Endothelial cell of umbilical vein (primary cell): ENCODE data around the gene NFATC2. TPM values are rescaled to one million over a fixed set of nuclear protein-coding genes. Genes with fewer than 3 reads are reported as not detected.

Experiments used
- BruUV-seq: library from RNA; stranded (reverse); fragments of 400-500 nt; replicated peaks from 2 replicates; lab custom pipeline; 2021; lab: Mats Ljungman, UMichigan
- CTCF ChIA-PET: fragments of 300-600, 350-600 bp; sonication (Branson Sonifier 250); formaldehyde crosslinking; loops from one replicate; lab custom pipeline; 2021; ENCODE audit warnings: antibody characterized with exemption, inconsistent platforms; lab: Charles Lee
- POLR2A ChIA-PET: fragments of 300-600, 350-600 bp; sonication (Branson Sonifier 250); formaldehyde crosslinking; loops from one replicate; lab custom pipeline; 2021; ENCODE audit warnings: antibody characterized with exemption, inconsistent platforms; lab: Charles Lee
- DNase-seq: peaks from one replicate; pipeline ENCODE4 v3.0.0-alpha.2; 2011; ENCODE audit warnings: low read depth, low spot score
- FAIRE-seq: peaks from 2 replicates; lab custom pipeline; 2011; peaks lifted over from hg19 to GRCh38; lab: Jason Lieb, UNC
- H2AFZ ChIP-seq: 2 replicates; pipeline ENCODE4 v1.6.0; 2012; ENCODE audit warnings: low read depth, low read length, control low read depth, inconsistent platforms
- H3K27ac ChIP-seq: 2 replicates; pipeline ENCODE4 v1.5.1; 2011; ENCODE audit warnings: low read depth, mild to moderate bottlenecking, control low read depth, low read length, moderate library complexity; ENCODE audit not compliant: insufficient read depth
- H3K27me3 ChIP-seq, 2 experiments: 2 replicates each; pipeline versions ENCODE4 v1.6.0 to v1.6.1; 2011; ENCODE audit warnings: low read length in 2 of 2, mixed read lengths in 1 of 2; ENCODE audit not compliant: control insufficient read depth in 2 of 2, insufficient read depth in 2 of 2
- H3K36me3 ChIP-seq, 2 experiments: 2 replicates in 1 of 2; 3 replicates in 1 of 2; pipeline ENCODE4 v1.5.1; 2011; ENCODE audit warnings: low read length in 2 of 2, mild to moderate bottlenecking in 1 of 2, moderate library complexity in 1 of 2; ENCODE audit not compliant: control insufficient read depth in 2 of 2, insufficient read depth in 2 of 2; ENCODE audit errors: extremely low read depth in 1 of 2
- H3K4me1 ChIP-seq: 3 replicates; pipeline ENCODE4 v1.5.1; 2011; ENCODE audit warnings: mild to moderate bottlenecking, low read length; ENCODE audit not compliant: control insufficient read depth, insufficient read depth; ENCODE audit errors: extremely low read depth
- H3K4me2 ChIP-seq: 2 replicates; pipeline ENCODE4 v1.6.1; 2011; ENCODE audit warnings: low read length, control low read depth, mixed read lengths; ENCODE audit not compliant: insufficient read depth
- H3K4me3 ChIP-seq, 3 experiments: fragments of 200-600 bp in 1 of 3; sonication (generic), shearing (Covaris generic) in 1 of 3; replicated peaks in 1 of 3; 2 replicates each; pipeline ENCODE4 v1.5.1; 2011 to 2016; ENCODE audit warnings: control low read depth in 3 of 3, low read length in 3 of 3, mild to moderate bottlenecking in 2 of 3, inconsistent platforms in 1 of 3, low read depth in 1 of 3, moderate library complexity in 1 of 3; ENCODE audit not compliant: insufficient read depth in 1 of 3
- H3K79me2 ChIP-seq: 2 replicates; pipeline ENCODE4 v1.6.0; 2012; ENCODE audit warnings: low read length, inconsistent platforms; ENCODE audit not compliant: control insufficient read depth, insufficient read depth
- H3K9ac ChIP-seq: replicated peaks from 2 replicates; pipeline ENCODE3; 2011; ENCODE audit warnings: low read length, control low read depth; ENCODE audit not compliant: insufficient read depth; ENCODE audit errors: extremely low read depth
- H3K9me1 ChIP-seq: replicated peaks from 3 replicates; pipeline ENCODE4 v1.6.0; 2011; ENCODE audit warnings: mild to moderate bottlenecking, low read length; ENCODE audit not compliant: control insufficient read depth, insufficient read depth; ENCODE audit errors: extremely low read depth
- H3K9me3 ChIP-seq: replicated peaks from 2 replicates; pipeline ENCODE4 v1.5.1; 2012; ENCODE audit warnings: low read length, inconsistent platforms; ENCODE audit not compliant: control insufficient read depth, insufficient read depth
- H4K20me1 ChIP-seq: replicated peaks from 2 replicates; pipeline ENCODE3; 2011; ENCODE audit warnings: mild to moderate bottlenecking, low read length; ENCODE audit not compliant: control insufficient read depth, insufficient read depth; ENCODE audit errors: extremely low read depth
- EZH2 ChIP-seq: IDR thresholded peaks from 2 replicates; pipeline ENCODE4 v1.6.1; 2012; ENCODE audit warnings: borderline replicate concordance, low read depth, mild to moderate bottlenecking, moderate library complexity, low read length, inconsistent platforms; ENCODE audit not compliant: severe bottlenecking
- FOS ChIP-seq: IDR thresholded peaks from 2 replicates; pipeline ENCODE4 v1.6.1; 2011; ENCODE audit warnings: mild to moderate bottlenecking, low read length, moderate library complexity, borderline replicate concordance; ENCODE audit not compliant: insufficient read depth
- GATA2 ChIP-seq: IDR thresholded peaks from 2 replicates; pipeline ENCODE4 v1.7.0; 2011; ENCODE audit warnings: low read depth, mild to moderate bottlenecking, moderate library complexity, mixed read lengths, low read length; ENCODE audit not compliant: insufficient read length, insufficient read depth
- JUN ChIP-seq: IDR thresholded peaks from 2 replicates; pipeline ENCODE4 v1.6.1; 2011; ENCODE audit warnings: borderline replicate concordance, low read depth; ENCODE audit not compliant: insufficient read length, insufficient read depth
- MYC ChIP-seq: IDR thresholded peaks from one replicate; pipeline ENCODE4 v1.6.1; 2011; ENCODE audit warnings: mild to moderate bottlenecking, low read depth, low read length
- POLR2A ChIP-seq: IDR thresholded peaks from 2 replicates; pipeline ENCODE4 v1.6.1; 2012; ENCODE audit warnings: low read depth, mild to moderate bottlenecking, control low read depth, low read length
- POLR2AphosphoS5 ChIP-seq: IDR thresholded peaks from 2 replicates; pipeline ENCODE4 v1.6.1; 2012; ENCODE audit warnings: low read depth, mild to moderate bottlenecking, control low read depth, low read length, moderate library complexity; ENCODE audit not compliant: insufficient read depth
- dilution Hi-C: fragments of 300-500 bp; cut with MboI; formaldehyde crosslinking; loops from one replicate; pipeline ENCODE4 v1.15.0; 2019; ENCODE audit warnings: low sequenced_read_pairs; ENCODE audit not compliant: extremely low pct_ligation_motif_present
- intact Hi-C: fragments of 100-400 bp; cut with micrococcal nuclease; formaldehyde crosslinking; loops from one replicate; pipeline ENCODE4 v1.10.0; 2022
- polyA plus RNA-seq, 4 experiments: library from polyadenylated mRNA; depleted of rRNA in 3 of 4; stranded (reverse) in 3 of 4; unstranded in 1 of 4; fragments of >200 nt; gene quantifications; 2 replicates each; pipeline versions ENCODE4 v1.2.1 to v1.2.3, GENCODE V29; 2011 to 2012; ENCODE audit warnings: missing spikeins in 1 of 4
- total RNA-seq: library from RNA; stranded (reverse); gene quantifications from 2 replicates; pipeline ENCODE4 v1.2.3, GENCODE V29; 2021
- TF ChIP-seq, protein P1 (sequence below), 2 donors: IDR thresholded peaks; 1 replicate in 1 of 2; 2 replicates in 1 of 2; pipeline ENCODE4 v1.5.1; 2011; ENCODE audit warnings: low read length in 2 of 2, mild to moderate bottlenecking in 2 of 2, moderate library complexity in 2 of 2, control low read depth in 1 of 2, inconsistent platforms in 1 of 2, low read depth in 1 of 2; ENCODE audit not compliant: insufficient read depth in 1 of 2; ENCODE audit errors: extremely low read depth in 1 of 2
- TF ChIP-seq, protein P2 (sequence below): IDR thresholded peaks from 2 replicates; pipeline ENCODE4 v1.6.1; 2011; ENCODE audit not compliant: insufficient read depth, insufficient read length

Gene NFATC2
- total and polyA plus RNA-seq, 2 donors (not counting 3 experiments of a cell fraction or from before 2014, with no cell fraction given) = 3.1 to 13.0 TPM

DNA sequence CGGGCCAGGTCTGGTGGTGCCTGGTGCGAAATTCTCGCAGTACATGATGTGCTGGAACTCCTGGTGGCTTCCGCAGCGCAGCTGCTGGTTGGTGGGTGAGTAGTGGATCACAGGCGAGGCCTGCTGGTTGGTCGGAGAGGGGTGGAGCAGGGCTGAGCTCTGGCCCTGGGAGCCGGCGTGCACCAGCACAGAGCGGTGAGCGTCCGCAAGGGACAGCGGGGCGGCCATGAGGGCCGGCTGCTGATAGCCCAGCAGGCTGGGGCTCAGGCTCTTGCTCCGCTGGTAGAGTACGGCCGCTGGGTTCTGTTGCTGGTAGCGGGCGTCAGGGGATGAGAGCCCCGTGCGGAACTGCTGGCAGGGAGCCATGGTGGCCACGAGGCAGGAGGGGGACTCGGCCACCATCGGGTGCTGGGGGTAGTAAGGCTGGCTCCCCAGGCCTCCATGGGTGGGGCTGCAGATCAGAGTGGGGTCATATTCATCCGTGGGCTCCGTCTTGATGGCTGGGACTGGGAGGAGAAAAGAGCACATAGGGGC is 110.2 kb downstream of the NFATC2 start:
- Histone ChIP-seq H4K20me1 (no peaks in the 10 kb centered on the region), H3K27ac (no peak overlapping the region), H2AFZ (no peak overlapping the region), H3K27me3 (no peaks in the 10 kb centered on the region), H3K4me3 (no peak overlapping the region), H3K9ac (no peak overlapping the region), H3K36me3 (peaks cover 0 to 10% of the 10 kb centered on the region in 2 experiments), H3K79me2 (no peaks in the 10 kb centered on the region), H3K4me1 (peaks cover 14% of the 10 kb centered on the region), H3K9me1 (no peaks in the 10 kb centered on the region), H3K4me2 (no peak overlapping the region), H3K9me3 (no peaks in the 10 kb centered on the region)
- intact Hi-C loops (no loop called here), dilution Hi-C loops (no loop called here)
- ChIA-PET CTCF (interaction anchor here (0.9 kb wide), 1 partner anchor 163 kb away, joined by 3 read pairs; no protein-coding TSS in a partner anchor), POLR2A (no interaction called here)
- FAIRE-seq = no peak
- DNase-seq = no peak
- no TSS peak for BruUV-seq
- no peak for TF ChIP-seq POLR2AphosphoS5
- TF ChIP-seq, protein P1, sequence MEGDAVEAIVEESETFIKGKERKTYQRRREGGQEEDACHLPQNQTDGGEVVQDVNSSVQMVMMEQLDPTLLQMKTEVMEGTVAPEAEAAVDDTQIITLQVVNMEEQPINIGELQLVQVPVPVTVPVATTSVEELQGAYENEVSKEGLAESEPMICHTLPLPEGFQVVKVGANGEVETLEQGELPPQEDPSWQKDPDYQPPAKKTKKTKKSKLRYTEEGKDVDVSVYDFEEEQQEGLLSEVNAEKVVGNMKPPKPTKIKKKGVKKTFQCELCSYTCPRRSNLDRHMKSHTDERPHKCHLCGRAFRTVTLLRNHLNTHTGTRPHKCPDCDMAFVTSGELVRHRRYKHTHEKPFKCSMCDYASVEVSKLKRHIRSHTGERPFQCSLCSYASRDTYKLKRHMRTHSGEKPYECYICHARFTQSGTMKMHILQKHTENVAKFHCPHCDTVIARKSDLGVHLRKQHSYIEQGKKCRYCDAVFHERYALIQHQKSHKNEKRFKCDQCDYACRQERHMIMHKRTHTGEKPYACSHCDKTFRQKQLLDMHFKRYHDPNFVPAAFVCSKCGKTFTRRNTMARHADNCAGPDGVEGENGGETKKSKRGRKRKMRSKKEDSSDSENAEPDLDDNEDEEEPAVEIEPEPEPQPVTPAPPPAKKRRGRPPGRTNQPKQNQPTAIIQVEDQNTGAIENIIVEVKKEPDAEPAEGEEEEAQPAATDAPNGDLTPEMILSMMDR (IDR thresholded peaks at IDR 0.05; ENCODE audit: extremely low read depth in 1 of 2, insufficient read depth in 1 of 2, low read depth in 1 of 2, low read length in 2 of 2) = no peak
- TF ChIP-seq GATA2 = no peak
- TF ChIP-seq, protein P2, sequence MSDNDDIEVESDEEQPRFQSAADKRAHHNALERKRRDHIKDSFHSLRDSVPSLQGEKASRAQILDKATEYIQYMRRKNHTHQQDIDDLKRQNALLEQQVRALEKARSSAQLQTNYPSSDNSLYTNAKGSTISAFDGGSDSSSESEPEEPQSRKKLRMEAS = no peak
- no peak for TF ChIP-seq EZH2
- no peak for TF ChIP-seq MYC
- no peak for TF ChIP-seq POLR2A
- no peak for TF ChIP-seq FOS
- no peak for TF ChIP-seq JUN
